Activated effector memory CD4-positive, alpha-beta T cell treated with anti-CD3 and anti-CD28 coated beads, Interleukin-2, amount 50 U/mL, for 16 hours (primary cell): Measurements from ENCODE around the gene GTF2I.
A peak's percentile ranks its signal among the peaks of the same experiment; 100 is the strongest.
"Not testable (repeated sequence)": the region's sequence is repeated elsewhere in the genome, so short reads cannot be mapped to it uniquely, and the experiment has no call there.

ENCODE experiments used
- DNase-seq: peaks from one replicate; pipeline ENCODE4 v3.0.0-alpha.2; 2020

The GTF2I gene

GRCh38 chr7:74657692-74658177 lies at the start of gene GTF2I:
GTF2I (plus strand) TSS chr7:74657718; CDS start chr7:74689129, 31,411 bp downstream.
- no peak for DNase-seq

GRCh38 chr7:74612015-74612829 lies 45.3 kb upstream of the GTF2I start:
- no peak for DNase-seq

- no peak for DNase-seq
Measured at GRCh38 chr7:74615933-74616780, 41.4 kb upstream of the GTF2I start.

- DNase-seq, result peak; percentile 64
Measured at GRCh38 chr7:74617180-74617744, 40.3 kb upstream of the GTF2I start.

GRCh38 chr7:74619235-74619860 lies 38.2 kb upstream of the GTF2I start:
- no peak for DNase-seq

GRCh38 chr7:74622228-74622749 lies 35.2 kb upstream of the GTF2I start:
- no peak for DNase-seq

GRCh38 chr7:74623135-74623534 lies 34.4 kb upstream of the GTF2I start:
- no peak for DNase-seq

- no peak for DNase-seq
Measured at GRCh38 chr7:74625446-74625845, 32.1 kb upstream of the GTF2I start.

- no peak for DNase-seq
Measured at GRCh38 chr7:74627661-74628411, 29.7 kb upstream of the GTF2I start.

GRCh38 chr7:74632505-74632904 lies 25.0 kb upstream of the GTF2I start:
- no peak for DNase-seq

- DNase-seq, result no peak
Measured at GRCh38 chr7:74633451-74633921, 24.0 kb upstream of the GTF2I start.

- no peak for DNase-seq
Measured at GRCh38 chr7:74637745-74638144, 19.8 kb upstream of the GTF2I start.

- DNase-seq, result peak; percentile 93
Measured at GRCh38 chr7:74650055-74650454, 7.5 kb upstream of the GTF2I start.

- DNase-seq, result peak; percentile 73
Measured at GRCh38 chr7:74650493-74651132, 6.9 kb upstream of the GTF2I start.

- DNase-seq, result not testable (repeated sequence)
Measured at GRCh38 chr7:74651133-74651504, 6.4 kb upstream of the GTF2I start.

- DNase-seq, result no peak
Measured at GRCh38 chr7:74653686-74654181, 3.8 kb upstream of the GTF2I start.

GRCh38 chr7:74654811-74655210 lies 2.7 kb upstream of the GTF2I start:
- no peak for DNase-seq

- no peak for DNase-seq
Measured at GRCh38 chr7:74655324-74655723, 2.2 kb upstream of the GTF2I start.

- peak; percentile 64 for DNase-seq
Measured at GRCh38 chr7:74655768-74656440, 1.6 kb upstream of the GTF2I start.

- DNase-seq, result peak; percentile 88
Measured at GRCh38 chr7:74656441-74656836, 1.1 kb upstream of the GTF2I start.
